CD4-positive, alpha-beta T cell treated with Interleukin-6 at 100 ng/mL for 8 hours (primary cell): Measurements from ENCODE around the gene TMEM198.
A peak's percentile ranks its signal among the peaks of the same experiment; 100 is the strongest.

ENCODE experiments used
- DNase-seq: peaks from one replicate; pipeline ENCODE4 v3.0.0-alpha.2; 2020; ENCODE audit warnings: mixed read lengths, low spot score

The TMEM198 gene

DNA sequence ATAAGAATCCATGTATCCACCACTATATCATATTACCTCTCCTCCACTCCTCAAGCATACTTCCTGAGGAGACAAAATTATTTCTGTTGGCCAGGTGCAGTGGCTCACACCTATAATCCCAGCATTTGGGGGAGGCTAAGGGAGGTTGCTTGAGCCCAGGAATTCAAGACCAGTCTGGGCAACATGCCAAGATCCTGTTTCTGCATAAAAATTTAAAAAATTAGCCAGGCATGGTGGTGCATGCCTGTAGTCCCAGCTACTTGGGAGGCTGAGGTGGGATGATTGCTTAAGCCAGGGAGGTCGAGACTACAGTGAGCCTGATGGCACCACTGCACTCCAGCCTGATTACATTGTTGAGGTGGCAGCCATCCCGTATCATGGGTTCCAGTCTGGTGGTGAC, 37.5 kb downstream of the TMEM198 start:
- no peak for DNase-seq

DNA sequence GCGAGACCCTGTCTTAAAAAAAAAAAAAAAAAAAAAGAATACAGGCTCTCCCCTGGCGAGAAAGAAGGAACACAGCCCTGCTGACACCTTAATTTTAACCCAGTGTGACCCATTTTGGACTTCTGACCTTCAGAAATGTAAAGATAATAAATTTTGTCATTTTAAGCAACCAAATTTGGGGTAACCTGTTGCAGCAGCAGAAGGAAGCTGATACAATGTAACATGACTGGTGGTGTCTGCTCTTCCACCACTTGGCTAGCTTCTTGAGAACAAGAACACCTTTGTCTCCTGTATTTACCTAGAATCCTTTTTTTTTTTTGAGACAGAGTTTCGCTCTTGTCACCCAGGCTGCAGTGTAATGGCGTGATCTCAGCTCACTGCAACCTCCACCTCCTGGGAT, 47.3 kb downstream of the TMEM198 start:
- DNase-seq = no peak

DNA sequence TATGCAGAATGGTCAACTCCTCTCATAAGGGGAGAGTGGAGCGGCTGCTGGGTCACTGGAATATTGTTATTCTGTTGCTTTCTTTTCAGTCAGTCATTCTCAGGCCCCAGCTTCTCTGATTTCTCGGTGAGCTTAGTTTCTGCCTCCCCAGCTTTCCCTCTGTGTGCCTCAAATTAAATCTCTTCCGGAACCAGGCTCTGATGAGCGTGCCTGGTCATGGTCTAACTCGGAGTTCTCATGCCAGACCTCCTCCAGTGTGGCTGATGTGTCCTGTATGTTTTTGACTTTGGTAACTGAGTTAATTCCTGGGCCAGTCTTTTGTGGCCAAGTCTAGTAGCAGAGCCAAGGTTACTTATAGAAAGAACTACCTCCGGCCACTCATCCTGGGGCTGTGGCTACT, 48.9 kb downstream of the TMEM198 start:
- no peak for DNase-seq

DNA sequence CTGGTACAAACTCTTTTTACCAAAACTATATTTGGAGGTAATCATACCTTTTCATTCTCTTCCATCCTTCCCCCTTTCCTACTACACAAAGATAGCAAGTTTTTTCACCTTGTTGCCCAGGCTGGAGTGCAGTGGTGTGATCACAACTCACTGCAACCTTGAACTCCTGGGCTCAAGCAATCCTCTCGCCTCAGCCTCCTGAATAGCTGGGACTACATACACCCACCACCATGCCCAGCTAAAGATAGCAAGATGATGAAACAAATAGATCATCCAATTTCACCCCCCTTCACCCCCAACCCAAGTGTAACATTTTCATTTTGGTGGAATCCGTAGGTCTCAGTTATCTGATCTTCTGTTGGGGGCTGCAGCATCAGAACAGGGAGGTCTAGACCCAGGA, 49.3 kb downstream of the TMEM198 start:
- DNase-seq = no peak

DNA sequence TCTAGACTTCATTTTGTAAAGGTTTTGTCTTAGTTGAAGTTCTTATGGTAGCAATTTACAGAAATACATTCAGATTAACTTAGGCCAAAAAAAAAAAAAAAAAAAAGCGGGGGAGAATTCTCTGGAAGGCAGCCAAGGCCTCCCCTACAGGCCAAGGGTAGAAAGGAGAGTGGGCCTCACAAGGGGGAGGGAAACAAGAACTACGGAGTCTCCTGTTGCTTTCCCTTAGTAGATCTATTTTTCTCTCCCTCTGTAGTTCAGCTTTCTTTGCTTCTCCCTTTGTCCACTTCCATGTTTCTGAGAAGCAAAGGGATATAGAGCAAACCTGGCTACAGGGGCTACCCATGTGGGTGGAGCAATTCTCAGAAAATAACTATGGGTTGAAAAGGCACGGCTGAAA, 51.4 kb downstream of the TMEM198 start:
- no peak for DNase-seq

DNA sequence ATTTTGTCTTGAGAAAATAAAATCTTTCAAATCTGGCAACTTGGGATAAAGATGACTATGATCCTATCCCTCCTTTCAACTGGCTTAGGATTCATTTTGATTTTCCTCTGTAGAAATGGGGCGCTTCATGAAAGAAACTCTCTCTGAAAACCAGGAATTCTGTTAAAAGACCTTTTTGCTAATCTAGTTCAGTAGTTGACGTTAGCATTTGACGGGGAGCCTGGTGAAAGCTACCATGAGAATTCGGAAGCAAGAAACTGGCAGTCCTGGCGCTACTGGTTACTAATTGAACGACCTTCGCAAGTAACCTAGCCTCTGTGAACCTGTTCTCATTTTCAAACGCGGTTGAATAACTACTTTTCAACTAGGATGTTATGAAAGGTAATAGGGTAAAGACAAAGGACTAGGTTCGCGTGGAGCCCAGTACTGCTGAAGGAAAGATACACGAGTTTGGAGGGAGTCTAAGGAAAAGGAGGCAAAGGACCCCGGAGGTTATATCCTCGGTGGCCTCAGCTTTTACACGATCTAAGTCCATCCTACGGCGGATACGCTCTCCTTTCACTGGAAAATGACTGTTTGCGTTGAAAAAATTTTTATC, 53.2 kb downstream of the TMEM198 start:
- no peak for DNase-seq

DNA sequence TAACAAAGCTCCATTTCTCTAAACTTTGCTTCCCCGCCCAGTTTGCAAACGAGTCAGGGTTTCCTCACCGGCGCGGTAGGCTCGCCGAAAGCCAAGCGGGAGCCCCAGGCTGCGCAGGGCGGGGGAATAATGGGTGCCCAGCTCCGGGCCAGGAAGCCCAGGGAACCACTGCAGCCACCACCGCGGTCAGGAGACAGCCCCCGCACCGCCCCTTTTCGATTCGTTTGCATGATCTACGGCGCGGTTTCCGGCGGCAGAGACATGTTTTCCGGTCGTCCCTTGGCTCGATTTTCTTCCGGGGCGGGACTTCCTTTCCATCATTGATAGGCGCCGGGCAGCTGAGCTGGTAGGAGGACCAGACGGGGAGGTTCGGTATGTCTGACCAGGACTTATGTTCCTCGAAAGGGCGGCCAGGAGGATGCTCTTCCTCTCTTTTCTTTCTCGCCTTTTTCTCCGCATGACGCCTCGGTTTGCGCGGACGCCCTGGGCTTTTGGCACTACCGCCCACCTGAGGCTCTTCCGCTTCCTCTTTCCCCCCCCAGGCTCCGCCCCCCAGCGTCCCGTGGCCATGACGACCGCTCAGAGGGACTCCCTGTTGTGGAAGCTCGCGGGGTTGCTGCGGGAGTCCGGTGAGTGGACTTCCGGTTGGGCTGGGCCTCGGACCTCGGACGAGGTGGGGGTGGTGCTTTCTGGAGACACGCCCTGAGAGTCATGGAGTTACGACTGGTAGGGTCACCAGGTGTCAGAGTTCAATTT, 53.9 kb downstream of the TMEM198 start, which contains the start of gene STK11IP:
Gene STK11IP, plus strand, starts transcription at position 306 of the 756 bp plus-strand sequence. Its CDS starts 263 bp downstream, at position 569.
- DNase-seq = peak; percentile 83

DNA sequence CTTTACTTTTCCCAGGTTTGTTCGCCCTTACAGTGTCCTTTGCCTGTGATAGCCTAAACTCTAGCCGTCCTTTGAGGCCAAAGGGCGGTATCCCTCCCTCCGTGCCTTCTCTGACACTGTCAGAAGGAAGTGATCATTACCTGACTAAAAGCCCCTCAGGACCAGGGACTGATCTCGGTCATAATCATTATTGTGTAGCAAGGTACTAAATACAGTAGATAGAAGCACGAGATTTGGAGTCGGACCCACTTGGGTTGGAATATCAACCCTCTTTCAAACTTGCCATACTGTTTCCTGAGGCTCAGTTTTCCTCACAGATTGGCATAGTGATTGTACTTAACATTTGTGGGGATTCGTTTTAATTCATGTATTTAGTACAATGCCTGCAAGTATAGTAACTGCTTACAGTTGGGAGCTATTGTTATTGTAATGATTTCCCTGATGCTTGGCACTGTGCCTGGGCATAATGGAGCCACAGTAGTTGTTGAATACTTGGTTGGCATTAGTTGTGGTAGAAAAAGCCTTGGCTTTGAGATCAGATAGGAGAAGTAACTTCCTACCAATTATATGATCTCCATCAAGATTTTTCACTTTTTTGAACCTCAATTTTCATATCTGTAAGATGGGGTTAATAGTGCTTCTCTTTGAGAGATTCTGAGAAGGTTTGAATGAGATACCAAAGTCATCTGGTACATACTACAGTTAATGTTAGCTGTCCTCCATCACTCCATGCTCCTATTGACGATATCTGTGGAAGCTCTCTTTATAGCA, 54.7 kb downstream of the TMEM198 start:
- no peak for DNase-seq
